Omental fat pad (tissue), 4 donors: Measurements from ENCODE around the gene SUPT3H. TPM values are rescaled to one million over a fixed set of nuclear protein-coding genes. Genes with fewer than 3 reads are reported as not detected.

Experiments used
- ATAC-seq: fragments of 150-250 bp; one replicate; pipeline ENCODE4 v1.9.1; 2016; ENCODE audit warnings: mild to moderate bottlenecking, moderate library complexity; ENCODE audit not compliant: low FRiP score
- DNase-seq: peaks from one replicate; pipeline ENCODE4 v3.0.0-alpha.2; 2019; ENCODE audit warnings: low spot score
- total RNA-seq, 4 donors: library from RNA; depleted of rRNA; stranded (reverse); fragments of >200 nt; gene quantifications; one replicate each; pipeline ENCODE4 v1.1.0, GENCODE V29; 2016
- TF ChIP-seq, protein P1 (sequence below), 3 donors: fragments of 450-650 bp; IDR thresholded peaks; one replicate each; pipeline ENCODE4 v1.5.1; 2016 to 2017; ENCODE audit warnings: antibody characterized with exemption in 3 of 3, mild to moderate bottlenecking in 3 of 3, moderate library complexity in 2 of 3

Gene SUPT3H
- total RNA-seq, 4 donors from 2014 or later, result 2.2 to 8.4 (median 5.2) TPM

DNA sequence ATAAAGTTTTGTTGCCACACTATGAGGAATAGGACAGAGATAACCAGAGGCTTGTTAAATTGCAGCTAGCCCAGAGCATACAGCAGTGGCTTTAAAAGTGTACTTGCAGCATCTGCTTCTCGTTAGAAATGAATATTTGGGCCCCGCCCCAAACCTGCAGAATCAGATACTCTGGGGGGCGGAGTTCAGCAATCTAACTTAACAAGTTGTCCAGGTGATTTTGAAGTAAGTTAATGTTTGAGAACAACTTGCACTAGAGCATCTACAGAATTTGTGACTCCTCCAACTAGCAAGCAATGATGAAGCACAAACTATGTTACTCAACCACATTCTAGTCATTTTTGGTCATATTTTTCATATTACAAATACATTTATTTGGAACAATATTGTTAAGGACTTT is 10.6 kb upstream of the SUPT3H start:
- TF ChIP-seq, protein P1, sequence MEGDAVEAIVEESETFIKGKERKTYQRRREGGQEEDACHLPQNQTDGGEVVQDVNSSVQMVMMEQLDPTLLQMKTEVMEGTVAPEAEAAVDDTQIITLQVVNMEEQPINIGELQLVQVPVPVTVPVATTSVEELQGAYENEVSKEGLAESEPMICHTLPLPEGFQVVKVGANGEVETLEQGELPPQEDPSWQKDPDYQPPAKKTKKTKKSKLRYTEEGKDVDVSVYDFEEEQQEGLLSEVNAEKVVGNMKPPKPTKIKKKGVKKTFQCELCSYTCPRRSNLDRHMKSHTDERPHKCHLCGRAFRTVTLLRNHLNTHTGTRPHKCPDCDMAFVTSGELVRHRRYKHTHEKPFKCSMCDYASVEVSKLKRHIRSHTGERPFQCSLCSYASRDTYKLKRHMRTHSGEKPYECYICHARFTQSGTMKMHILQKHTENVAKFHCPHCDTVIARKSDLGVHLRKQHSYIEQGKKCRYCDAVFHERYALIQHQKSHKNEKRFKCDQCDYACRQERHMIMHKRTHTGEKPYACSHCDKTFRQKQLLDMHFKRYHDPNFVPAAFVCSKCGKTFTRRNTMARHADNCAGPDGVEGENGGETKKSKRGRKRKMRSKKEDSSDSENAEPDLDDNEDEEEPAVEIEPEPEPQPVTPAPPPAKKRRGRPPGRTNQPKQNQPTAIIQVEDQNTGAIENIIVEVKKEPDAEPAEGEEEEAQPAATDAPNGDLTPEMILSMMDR (IDR thresholded peaks at IDR 0.05), result no peak
- DNase-seq (no peak), ATAC-seq (no peak)

- no peak for ATAC-seq
- TF ChIP-seq, protein P1 (IDR thresholded peaks at IDR 0.05), result no peak
- DNase-seq, result no peak
Measured at GRCh38 chr6:45387236-45387635, 9.5 kb upstream of the SUPT3H start.

GRCh38 chr6:45386501-45386900 is 8.8 kb upstream of the SUPT3H start:
- TF ChIP-seq, protein P1 (IDR thresholded peaks at IDR 0.05), result no peak
- DNase-seq (no peak), ATAC-seq (no peak)

DNA sequence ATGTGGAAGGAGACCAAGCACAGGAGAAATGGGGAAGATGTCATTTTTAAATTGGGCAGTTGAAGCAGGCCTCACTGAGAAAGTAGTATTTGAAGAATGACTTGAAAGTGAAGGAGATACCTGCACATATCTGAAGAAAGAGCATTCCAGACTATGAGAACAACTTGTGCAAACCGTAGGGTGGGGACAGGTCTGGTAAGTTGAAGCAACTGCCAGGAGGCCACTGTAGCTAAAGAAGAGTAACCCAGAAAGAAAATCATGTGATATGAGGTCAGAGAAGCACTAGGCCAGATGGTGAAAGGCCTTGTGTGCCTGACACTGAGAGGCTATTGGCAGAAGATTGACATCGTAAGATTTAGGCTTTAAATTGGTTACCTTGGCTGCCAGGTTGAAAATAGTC is 4.7 kb upstream of the SUPT3H start:
- TF ChIP-seq, protein P1 (IDR thresholded peaks at IDR 0.05), result no peak
- DNase-seq (no peak), ATAC-seq (no peak)

DNA sequence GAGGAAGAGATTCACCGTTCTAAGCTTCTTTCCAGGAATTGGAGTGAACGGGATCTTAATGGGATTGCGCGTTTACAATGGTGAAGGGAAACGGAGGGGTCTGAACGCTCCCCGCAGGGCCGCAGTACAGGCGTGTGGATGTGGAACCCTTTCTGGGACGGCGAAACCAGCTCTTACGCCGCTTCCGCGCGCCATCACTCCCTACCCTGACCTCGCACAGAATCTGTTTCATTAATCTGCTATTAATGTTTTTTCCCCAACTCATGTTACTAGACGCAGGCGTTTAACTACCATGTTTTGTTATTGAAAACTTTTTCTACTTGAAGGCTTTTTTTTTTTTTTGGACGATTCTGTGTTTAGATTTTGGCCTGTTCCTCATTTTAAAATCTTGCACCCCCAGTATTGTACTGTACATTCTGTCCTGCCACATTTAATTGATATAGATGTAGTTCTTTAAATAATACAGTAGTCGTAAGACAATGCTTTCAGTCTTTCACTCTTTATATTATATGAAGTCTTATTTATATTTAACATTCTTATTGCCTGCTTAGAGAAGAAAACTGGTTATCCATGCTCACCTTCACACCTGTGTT is 696 bp upstream of the SUPT3H start:
- DNase-seq (no peak), ATAC-seq (peak; percentile 69)
- TF ChIP-seq, protein P1 (IDR thresholded peaks at IDR 0.05), result no peak

GRCh38 chr6:45377043-45377553 is 636 bp downstream of the SUPT3H start:
- DNase-seq, result peak; percentile 64
- ATAC-seq, result peak; percentile 3
- TF ChIP-seq, protein P1 (IDR thresholded peaks at IDR 0.05), result no peak

DNA sequence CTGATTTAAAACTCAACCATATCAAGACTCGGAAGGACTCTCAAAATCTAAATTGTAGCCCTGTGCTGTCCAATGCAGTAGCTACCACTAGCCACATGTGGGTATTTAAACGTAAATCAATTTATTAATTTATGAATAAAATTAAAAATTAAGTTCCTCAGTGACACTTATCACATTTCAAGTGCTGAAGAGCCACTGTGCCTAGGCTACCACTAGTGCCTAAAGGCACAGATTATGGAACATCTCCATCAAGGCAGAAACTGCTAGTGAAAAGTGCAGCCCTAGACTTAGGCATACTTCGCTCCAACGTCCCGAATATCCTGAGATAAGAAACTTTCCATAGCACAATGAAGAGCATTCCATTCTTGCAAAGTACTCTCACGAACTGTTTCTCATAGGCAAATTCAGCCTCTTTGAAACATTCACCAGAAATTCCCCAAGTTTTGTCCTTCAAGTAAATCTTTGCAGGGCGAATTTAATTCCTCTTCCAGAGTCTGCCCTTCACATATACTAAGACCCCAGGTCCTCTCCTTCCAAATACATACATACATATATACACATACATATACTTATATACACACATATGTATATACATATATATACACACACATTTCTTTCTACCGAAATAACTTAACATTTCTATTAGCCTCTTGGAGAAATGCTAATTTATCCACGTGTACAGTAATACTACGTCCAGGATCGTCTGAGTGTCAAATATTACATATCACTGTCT is 1.3 kb downstream of the SUPT3H start:
- DNase-seq, result no peak
- TF ChIP-seq, protein P1 (IDR thresholded peaks at IDR 0.05), result no peak
- ATAC-seq, result no peak
